Measurements from ENCODE around the gene PRTFDC1.

Gene PRTFDC1

GRCh38 chr10:24911029-24911428, 41.4 kb downstream of the PRTFDC1 start:
- no peak overlapping the region for H3K9ac ChIP-seq
- H3K4me2 ChIP-seq: no peak overlapping the region
- no peaks in the 10 kb centered on the region for H3K79me2 ChIP-seq (ENCODE audit: insufficient read depth, low read depth)
- H3K27ac ChIP-seq: no peak overlapping the region
- H3K4me1 ChIP-seq (ENCODE audit: low read depth, poor library complexity, severe bottlenecking): no peaks in the 10 kb centered on the region
- no peak overlapping the region for H3K4me3 ChIP-seq (IDR thresholded peaks at IDR 0.05; ENCODE audit: insufficient read depth, low read depth, low read length)
- no peaks in the 10 kb centered on the region for H4K20me1 ChIP-seq (ENCODE audit: insufficient read depth)
- no peak for TF ChIP-seq CTCF (conservative IDR thresholded peaks at IDR 0.05; ENCODE audit: low read depth, low read length)
- H3K36me3 ChIP-seq (ENCODE audit: insufficient read depth): no peaks in the 10 kb centered on the region
- H3K27me3 ChIP-seq (ENCODE audit: insufficient read depth, low read depth): no peaks in the 10 kb centered on the region
- H2AFZ ChIP-seq (ENCODE audit: low read depth): no peak overlapping the region

GRCh38 chr10:24910574-24910973, 41.8 kb downstream of the PRTFDC1 start:
- Histone ChIP-seq H4K20me1 (ENCODE audit: insufficient read depth) (no peaks in the 10 kb centered on the region), H2AFZ (ENCODE audit: low read depth) (no peak overlapping the region), H3K4me3 (IDR thresholded peaks at IDR 0.05; ENCODE audit: insufficient read depth, low read depth, low read length) (no peak overlapping the region), H3K4me2 (no peak overlapping the region), H3K9ac (no peak overlapping the region), H3K79me2 (ENCODE audit: insufficient read depth, low read depth) (no peaks in the 10 kb centered on the region), H3K36me3 (ENCODE audit: insufficient read depth) (no peaks in the 10 kb centered on the region), H3K27ac (no peak overlapping the region), H3K27me3 (ENCODE audit: insufficient read depth, low read depth) (no peaks in the 10 kb centered on the region), H3K4me1 (ENCODE audit: low read depth, poor library complexity, severe bottlenecking) (no peaks in the 10 kb centered on the region)
- no peak for TF ChIP-seq CTCF (conservative IDR thresholded peaks at IDR 0.05; ENCODE audit: low read depth, low read length)

- no peak for TF ChIP-seq CTCF (conservative IDR thresholded peaks at IDR 0.05; ENCODE audit: low read depth, low read length)
- Histone ChIP-seq H3K27ac (no peak overlapping the region), H3K4me3 (IDR thresholded peaks at IDR 0.05; ENCODE audit: insufficient read depth, low read depth, low read length) (no peak overlapping the region), H3K9ac (no peak overlapping the region), H3K36me3 (ENCODE audit: insufficient read depth) (no peaks in the 10 kb centered on the region), H3K4me2 (no peak overlapping the region), H4K20me1 (ENCODE audit: insufficient read depth) (no peaks in the 10 kb centered on the region), H3K79me2 (ENCODE audit: insufficient read depth, low read depth) (no peaks in the 10 kb centered on the region), H3K27me3 (ENCODE audit: insufficient read depth, low read depth) (no peaks in the 10 kb centered on the region), H3K4me1 (ENCODE audit: low read depth, poor library complexity, severe bottlenecking) (peaks cover 10% of the 10 kb centered on the region), H2AFZ (ENCODE audit: low read depth) (no peak overlapping the region)
These were observed 43.5 kb downstream of the PRTFDC1 start for GRCh38 chr10:24908793-24909423.

- H2AFZ ChIP-seq (ENCODE audit: low read depth): no peak overlapping the region
These were observed 44.5 kb downstream of the PRTFDC1 start for GRCh38 chr10:24907956-24908355.

More at GRCh38 chr10:24907956-24908355, 44.5 kb downstream of the PRTFDC1 start:
- Histone ChIP-seq H3K4me2 (no peak overlapping the region), H4K20me1 (ENCODE audit: insufficient read depth) (no peaks in the 10 kb centered on the region), H3K36me3 (ENCODE audit: insufficient read depth) (no peaks in the 10 kb centered on the region), H3K9ac (no peak overlapping the region), H3K27ac (no peak overlapping the region), H3K79me2 (ENCODE audit: insufficient read depth, low read depth) (no peaks in the 10 kb centered on the region), H3K4me1 (ENCODE audit: low read depth, poor library complexity, severe bottlenecking) (peaks cover 19% of the 10 kb centered on the region), H3K27me3 (ENCODE audit: insufficient read depth, low read depth) (no peaks in the 10 kb centered on the region), H3K4me3 (IDR thresholded peaks at IDR 0.05; ENCODE audit: insufficient read depth, low read depth, low read length) (no peak overlapping the region)
- TF ChIP-seq CTCF (conservative IDR thresholded peaks at IDR 0.05; ENCODE audit: low read depth, low read length): no peak

All from KMS-11 (cell line).